Fibroblast of peridontal ligament (primary cell): ENCODE data around the gene MUSK.

ENCODE experiments used
- DNase-seq: peaks from one replicate; pipeline ENCODE4 v3.0.0-alpha.2; 2010; ENCODE audit errors: extremely low read depth

MUSK gene

GRCh38 chr9:110668570-110669167 lies at the start of gene MUSK:
Gene MUSK (plus strand): TSS chr9:110668791. CDS start chr9:110668905, 114 bp downstream.
- DNase-seq: no peak

GRCh38 chr9:110619831-110620230 lies 48.8 kb upstream of the MUSK start:
- peak; percentile 93 for DNase-seq

- DNase-seq: peak; percentile 74
Observed at GRCh38 chr9:110620726-110621125, 47.9 kb upstream of the MUSK start.

- no peak for DNase-seq
Observed at GRCh38 chr9:110622368-110622767, 46.2 kb upstream of the MUSK start.

- DNase-seq: peak; percentile 87
Observed at GRCh38 chr9:110623462-110624025, 45.0 kb upstream of the MUSK start.

- DNase-seq: peak; percentile 90
Observed at GRCh38 chr9:110626101-110626829, 42.3 kb upstream of the MUSK start.

GRCh38 chr9:110635589-110635988 lies 33.0 kb upstream of the MUSK start:
- no peak for DNase-seq

- peak; percentile 82 for DNase-seq
Observed at GRCh38 chr9:110638381-110638954, 30.1 kb upstream of the MUSK start.

GRCh38 chr9:110640736-110641135 lies 27.9 kb upstream of the MUSK start:
- no peak for DNase-seq

- DNase-seq: no peak
Observed at GRCh38 chr9:110641293-110641692, 27.3 kb upstream of the MUSK start.

- DNase-seq: no peak
Observed at GRCh38 chr9:110648696-110649095, 19.9 kb upstream of the MUSK start.

- DNase-seq: peak; percentile 84
Observed at GRCh38 chr9:110650261-110650660, 18.3 kb upstream of the MUSK start.

GRCh38 chr9:110650991-110651411 lies 17.6 kb upstream of the MUSK start:
- DNase-seq: peak; percentile 99

- DNase-seq: peak; percentile 80
Observed at GRCh38 chr9:110655754-110656641, 12.6 kb upstream of the MUSK start.

- DNase-seq: peak; percentile 83
Observed at GRCh38 chr9:110659891-110660541, 8.6 kb upstream of the MUSK start.

- peak; percentile 21 for DNase-seq
Observed at GRCh38 chr9:110669433-110669832, 842 bp downstream of the MUSK start.

- DNase-seq: no peak
Observed at GRCh38 chr9:110671849-110672248, 3.3 kb downstream of the MUSK start.

- DNase-seq: no peak
Observed at GRCh38 chr9:110672873-110673510, 4.4 kb downstream of the MUSK start.

GRCh38 chr9:110687497-110687896 lies 18.9 kb downstream of the MUSK start:
- no peak for DNase-seq

GRCh38 chr9:110688329-110688728 lies 19.7 kb downstream of the MUSK start:
- DNase-seq: no peak
